Measurements from ENCODE around the gene IL24.

IL24 gene

GRCh38 chr1:206905295-206906164 lies 8.3 kb downstream of the IL24 start:
- peak overlapping the region; percentile 20 for H3K4me3 Mint-ChIP-seq
- H3K9me3 Mint-ChIP-seq = no peaks in the 10 kb centered on the region
- H3K27me3 Mint-ChIP-seq = no peaks in the 10 kb centered on the region
- peak overlapping the region; percentile 90 for H3K27ac Mint-ChIP-seq
- H3K4me1 Mint-ChIP-seq (ENCODE audit: low read depth) = peaks cover 92% of the 10 kb centered on the region
- peaks cover 65% of the 10 kb centered on the region for H3K36me3 Mint-ChIP-seq (ENCODE audit: low read depth)

GRCh38 chr1:206907304-206907991 lies 10.2 kb downstream of the IL24 start:
- Mint-ChIP-seq H3K27ac (no peak overlapping the region), H3K4me1 (ENCODE audit: low read depth) (peaks cover 92% of the 10 kb centered on the region), H3K27me3 (no peaks in the 10 kb centered on the region), H3K4me3 (no peak overlapping the region), H3K36me3 (ENCODE audit: low read depth) (peaks cover 57% of the 10 kb centered on the region), H3K9me3 (no peaks in the 10 kb centered on the region)

- peaks cover 56% of the 10 kb centered on the region for H3K36me3 Mint-ChIP-seq (ENCODE audit: low read depth)
- no peaks in the 10 kb centered on the region for H3K27me3 Mint-ChIP-seq
- H3K27ac Mint-ChIP-seq = peak overlapping the region; percentile 53
- H3K4me3 Mint-ChIP-seq = no peak overlapping the region
- no peaks in the 10 kb centered on the region for H3K9me3 Mint-ChIP-seq
- peaks cover 92% of the 10 kb centered on the region for H3K4me1 Mint-ChIP-seq (ENCODE audit: low read depth)
Observed at GRCh38 chr1:206908038-206908437, 10.8 kb downstream of the IL24 start.

- H3K4me1 Mint-ChIP-seq (ENCODE audit: low read depth) = peaks cover 92% of the 10 kb centered on the region
- H3K27me3 Mint-ChIP-seq = no peaks in the 10 kb centered on the region
- H3K36me3 Mint-ChIP-seq (ENCODE audit: low read depth) = peaks cover 43% of the 10 kb centered on the region
- peak overlapping the region; percentile 61 for H3K4me3 Mint-ChIP-seq
- peak overlapping the region; percentile 19 for H3K27ac Mint-ChIP-seq
- no peaks in the 10 kb centered on the region for H3K9me3 Mint-ChIP-seq
Observed at GRCh38 chr1:206909161-206909882, 12.1 kb downstream of the IL24 start.

GRCh38 chr1:206909883-206910318 lies 12.7 kb downstream of the IL24 start:
- H3K4me3 Mint-ChIP-seq = peak overlapping the region; percentile 41

GRCh38 chr1:206911064-206911663 lies 13.9 kb downstream of the IL24 start:
- Mint-ChIP-seq H3K27me3 (no peaks in the 10 kb centered on the region), H3K27ac (peak overlapping the region; percentile 59), H3K4me1 (ENCODE audit: low read depth) (peaks cover 92% of the 10 kb centered on the region), H3K36me3 (ENCODE audit: low read depth) (peaks cover 48% of the 10 kb centered on the region), H3K9me3 (no peaks in the 10 kb centered on the region), H3K4me3 (no peak overlapping the region)

More at GRCh38 chr1:206909883-206910318, 12.7 kb downstream of the IL24 start:
- Mint-ChIP-seq H3K9me3 (no peaks in the 10 kb centered on the region), H3K4me1 (ENCODE audit: low read depth) (peaks cover 92% of the 10 kb centered on the region), H3K27ac (no peak overlapping the region), H3K27me3 (no peaks in the 10 kb centered on the region), H3K36me3 (ENCODE audit: low read depth) (peaks cover 43% of the 10 kb centered on the region)

- H3K27ac Mint-ChIP-seq = no peak overlapping the region
- H3K4me3 Mint-ChIP-seq = no peak overlapping the region
- H3K27me3 Mint-ChIP-seq = no peaks in the 10 kb centered on the region
- peaks cover 55% of the 10 kb centered on the region for H3K36me3 Mint-ChIP-seq (ENCODE audit: low read depth)
- peaks cover 92% of the 10 kb centered on the region for H3K4me1 Mint-ChIP-seq (ENCODE audit: low read depth)
- H3K9me3 Mint-ChIP-seq = no peaks in the 10 kb centered on the region
Observed at GRCh38 chr1:206912445-206913095, 15.3 kb downstream of the IL24 start.

- no peaks in the 10 kb centered on the region for H3K27me3 Mint-ChIP-seq
- no peak overlapping the region for H3K4me3 Mint-ChIP-seq
- H3K27ac Mint-ChIP-seq = peak overlapping the region; percentile 57
- H3K9me3 Mint-ChIP-seq = no peaks in the 10 kb centered on the region
- peaks cover 53% of the 10 kb centered on the region for H3K36me3 Mint-ChIP-seq (ENCODE audit: low read depth)
- H3K4me1 Mint-ChIP-seq (ENCODE audit: low read depth) = peaks cover 90% of the 10 kb centered on the region
Observed at GRCh38 chr1:206913766-206914537, 16.7 kb downstream of the IL24 start.

GRCh38 chr1:206915030-206915735 lies 17.9 kb downstream of the IL24 start:
- H3K4me1 Mint-ChIP-seq (ENCODE audit: low read depth) = peaks cover 87% of the 10 kb centered on the region
- peak overlapping the region; percentile 94 for H3K27ac Mint-ChIP-seq
- no peaks in the 10 kb centered on the region for H3K9me3 Mint-ChIP-seq
- H3K36me3 Mint-ChIP-seq (ENCODE audit: low read depth) = peaks cover 56% of the 10 kb centered on the region
- peak overlapping the region; percentile 78 for H3K4me3 Mint-ChIP-seq
- H3K27me3 Mint-ChIP-seq = no peaks in the 10 kb centered on the region

GRCh38 chr1:206916000-206916709 lies 18.9 kb downstream of the IL24 start:
- Mint-ChIP-seq H3K36me3 (ENCODE audit: low read depth) (peaks cover 56% of the 10 kb centered on the region), H3K9me3 (no peaks in the 10 kb centered on the region), H3K4me1 (ENCODE audit: low read depth) (peaks cover 78% of the 10 kb centered on the region), H3K27ac (peak overlapping the region; percentile 94), H3K4me3 (peak overlapping the region; percentile 78), H3K27me3 (no peaks in the 10 kb centered on the region)

- Mint-ChIP-seq H3K27me3 (no peaks in the 10 kb centered on the region), H3K27ac (peak overlapping the region; percentile 94), H3K36me3 (ENCODE audit: low read depth) (peaks cover 42% of the 10 kb centered on the region), H3K4me3 (peak overlapping the region; percentile 77), H3K9me3 (no peaks in the 10 kb centered on the region), H3K4me1 (ENCODE audit: low read depth) (peaks cover 58% of the 10 kb centered on the region)
Observed at GRCh38 chr1:206918076-206918475, 20.8 kb downstream of the IL24 start.

- no peaks in the 10 kb centered on the region for H3K27me3 Mint-ChIP-seq
- peaks cover 18% of the 10 kb centered on the region for H3K36me3 Mint-ChIP-seq (ENCODE audit: low read depth)
- H3K4me3 Mint-ChIP-seq = no peak within 1 kb of the TSS
- H3K4me1 Mint-ChIP-seq (ENCODE audit: low read depth) = peaks cover 28% of the 10 kb centered on the region
- H3K9me3 Mint-ChIP-seq = no peaks in the 10 kb centered on the region
- H3K27ac Mint-ChIP-seq = no peak within 1 kb of the TSS
Observed at GRCh38 chr1:206921772-206922265, 24.6 kb downstream of the IL24 start, which contains the start of gene FCMR. TSS of gene FCMR (minus strand) at chr1:206921941. CDS start at chr1:206921854, 87 bp downstream.
